ENCODE results near the gene CHURC1. TPM values are rescaled to one million over a fixed set of nuclear protein-coding genes. Genes with fewer than 3 reads are reported as not detected.

Gene CHURC1
- total RNA-seq, 1 donor from 2014 or later: 53.4 TPM

DNA sequence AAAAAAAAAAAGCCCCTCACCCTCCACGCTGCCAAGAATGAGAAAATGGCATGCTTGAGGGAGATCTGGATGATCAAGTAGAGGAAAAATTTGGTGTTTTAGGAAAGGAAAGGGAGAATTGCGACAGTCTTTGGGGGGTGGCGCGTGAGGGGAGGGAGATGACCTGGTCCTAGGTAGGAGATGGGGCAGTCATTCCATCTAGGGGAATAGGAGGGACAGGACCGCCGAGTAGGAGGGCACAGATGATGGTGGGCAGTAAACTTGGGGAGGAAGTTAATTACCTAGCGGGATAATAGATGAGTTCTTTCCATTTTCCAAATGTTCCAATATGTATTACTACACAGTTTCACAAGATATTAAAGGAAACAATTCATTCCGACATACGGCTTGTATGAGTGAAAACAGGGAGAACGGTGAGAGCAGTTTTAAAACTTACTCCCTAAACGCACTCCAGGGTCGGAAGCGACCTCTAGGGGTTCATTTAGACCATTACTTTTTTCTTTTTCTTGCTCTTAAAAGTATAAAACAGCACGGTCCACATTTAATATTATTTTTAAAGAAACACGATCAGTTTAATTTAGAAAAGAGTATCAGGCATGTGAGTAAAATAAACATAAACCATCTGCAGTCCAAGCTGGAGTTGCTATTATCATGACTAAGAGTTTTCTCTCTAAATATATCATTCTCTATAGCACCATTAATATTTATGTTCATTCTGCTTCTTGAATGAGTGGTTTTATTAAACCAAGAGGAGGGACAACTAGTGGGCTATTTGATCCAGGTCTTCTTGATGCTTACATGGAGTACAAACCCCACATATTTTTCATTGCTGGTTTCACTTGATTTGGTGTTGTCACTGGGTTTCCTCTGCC, 69.4 kb downstream of the CHURC1 start:
- DNase-seq (ENCODE audit: low spot score): no peak

Other genes with a start within 250 kb of the CHURC1 start
- 35.6 TPM for gene PLEKHG3, start 210.0 kb upstream of the CHURC1 start, total RNA-seq
- 0.67 TPM for gene SPTB, start 34.5 kb upstream of the CHURC1 start, total RNA-seq
- not detected for gene GPX2, start 28.3 kb downstream of the CHURC1 start, total RNA-seq
- gene RAB15, start 57.9 kb downstream of the CHURC1 start, total RNA-seq: 3.2 TPM
- 16.1 TPM for gene FNTB, start 72.4 kb downstream of the CHURC1 start, total RNA-seq
- gene MAX, start 188.1 kb downstream of the CHURC1 start, total RNA-seq: 97.5 TPM